Neural crest cell (in vitro differentiated cells): ENCODE data around the gene MTSS2. TPM values are rescaled to one million over a fixed set of nuclear protein-coding genes. Genes with fewer than 3 reads are reported as not detected.

ENCODE experiments used
- DNase-seq: peaks from one replicate; pipeline ENCODE4 v3.0.0; 2021; ENCODE audit warnings: low read depth, mixed read lengths, low spot score
- H3K27ac Mint-ChIP-seq: one replicate; pipeline ENCODE4 v1.8.0; 2021; ENCODE audit warnings: mild to moderate bottlenecking, mixed read lengths; ENCODE audit not compliant: unreplicated experiment
- H3K27me3 Mint-ChIP-seq: 2 replicates; pipeline ENCODE4 v1.8.0; 2021; ENCODE audit warnings: low read depth, mild to moderate bottlenecking, mixed read lengths
- H3K36me3 Mint-ChIP-seq: 2 replicates; pipeline ENCODE4 v1.8.0; 2021; ENCODE audit warnings: low read depth, mild to moderate bottlenecking, mixed read lengths
- H3K4me1 Mint-ChIP-seq: 2 replicates; pipeline ENCODE4 v1.8.0; 2021; ENCODE audit warnings: mixed read lengths
- H3K4me3 Mint-ChIP-seq: one replicate; pipeline ENCODE4 v1.8.0; 2021; ENCODE audit warnings: mild to moderate bottlenecking, mixed read lengths
- H3K9me3 Mint-ChIP-seq: 2 replicates; pipeline ENCODE4 v1.8.0; 2021; ENCODE audit warnings: mixed read lengths
- total RNA-seq: library from RNA; stranded (reverse); gene quantifications from 2 replicates; pipeline ENCODE4 v1.2.1, GENCODE V29; 2021
- TF ChIP-seq, protein P1 (sequence below): fragments of 200-600 bp; sonication (generic); conservative IDR thresholded peaks from 2 replicates; pipeline ENCODE4 v1.5.0; 2021; ENCODE audit warnings: antibody characterized with exemption, mild to moderate bottlenecking

The MTSS2 gene
- total RNA-seq, 1 donor from 2014 or later = 93.3 TPM

DNA sequence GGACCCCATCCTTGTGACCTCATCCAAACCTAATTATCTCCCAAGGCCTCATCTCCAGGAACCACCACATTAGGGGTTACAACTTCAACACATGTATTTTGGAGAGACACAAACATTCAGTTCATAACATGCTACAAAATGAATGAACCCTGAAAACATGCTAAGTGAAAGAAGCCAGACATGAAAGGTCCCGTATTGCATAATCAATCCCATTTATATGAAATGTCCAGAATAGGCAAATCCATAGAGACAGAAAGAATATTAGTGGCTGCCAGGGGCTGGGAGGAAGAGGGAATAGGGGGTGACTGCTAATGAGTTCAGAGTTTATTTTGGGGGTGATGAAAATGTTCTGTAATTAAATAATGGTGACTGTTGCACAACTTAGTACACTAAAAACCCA lies 43.2 kb downstream of the MTSS2 start:
- no peak for DNase-seq
- TF ChIP-seq, protein P1, sequence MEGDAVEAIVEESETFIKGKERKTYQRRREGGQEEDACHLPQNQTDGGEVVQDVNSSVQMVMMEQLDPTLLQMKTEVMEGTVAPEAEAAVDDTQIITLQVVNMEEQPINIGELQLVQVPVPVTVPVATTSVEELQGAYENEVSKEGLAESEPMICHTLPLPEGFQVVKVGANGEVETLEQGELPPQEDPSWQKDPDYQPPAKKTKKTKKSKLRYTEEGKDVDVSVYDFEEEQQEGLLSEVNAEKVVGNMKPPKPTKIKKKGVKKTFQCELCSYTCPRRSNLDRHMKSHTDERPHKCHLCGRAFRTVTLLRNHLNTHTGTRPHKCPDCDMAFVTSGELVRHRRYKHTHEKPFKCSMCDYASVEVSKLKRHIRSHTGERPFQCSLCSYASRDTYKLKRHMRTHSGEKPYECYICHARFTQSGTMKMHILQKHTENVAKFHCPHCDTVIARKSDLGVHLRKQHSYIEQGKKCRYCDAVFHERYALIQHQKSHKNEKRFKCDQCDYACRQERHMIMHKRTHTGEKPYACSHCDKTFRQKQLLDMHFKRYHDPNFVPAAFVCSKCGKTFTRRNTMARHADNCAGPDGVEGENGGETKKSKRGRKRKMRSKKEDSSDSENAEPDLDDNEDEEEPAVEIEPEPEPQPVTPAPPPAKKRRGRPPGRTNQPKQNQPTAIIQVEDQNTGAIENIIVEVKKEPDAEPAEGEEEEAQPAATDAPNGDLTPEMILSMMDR = no peak
- H3K9me3 Mint-ChIP-seq = no peaks in the 10 kb centered on the region
- peak overlapping the region; percentile 3 for H3K27ac Mint-ChIP-seq
- H3K36me3 Mint-ChIP-seq = no peaks in the 10 kb centered on the region
- no peaks in the 10 kb centered on the region for H3K27me3 Mint-ChIP-seq
- H3K4me1 Mint-ChIP-seq = peaks cover 22% of the 10 kb centered on the region
- no peak overlapping the region for H3K4me3 Mint-ChIP-seq

DNA sequence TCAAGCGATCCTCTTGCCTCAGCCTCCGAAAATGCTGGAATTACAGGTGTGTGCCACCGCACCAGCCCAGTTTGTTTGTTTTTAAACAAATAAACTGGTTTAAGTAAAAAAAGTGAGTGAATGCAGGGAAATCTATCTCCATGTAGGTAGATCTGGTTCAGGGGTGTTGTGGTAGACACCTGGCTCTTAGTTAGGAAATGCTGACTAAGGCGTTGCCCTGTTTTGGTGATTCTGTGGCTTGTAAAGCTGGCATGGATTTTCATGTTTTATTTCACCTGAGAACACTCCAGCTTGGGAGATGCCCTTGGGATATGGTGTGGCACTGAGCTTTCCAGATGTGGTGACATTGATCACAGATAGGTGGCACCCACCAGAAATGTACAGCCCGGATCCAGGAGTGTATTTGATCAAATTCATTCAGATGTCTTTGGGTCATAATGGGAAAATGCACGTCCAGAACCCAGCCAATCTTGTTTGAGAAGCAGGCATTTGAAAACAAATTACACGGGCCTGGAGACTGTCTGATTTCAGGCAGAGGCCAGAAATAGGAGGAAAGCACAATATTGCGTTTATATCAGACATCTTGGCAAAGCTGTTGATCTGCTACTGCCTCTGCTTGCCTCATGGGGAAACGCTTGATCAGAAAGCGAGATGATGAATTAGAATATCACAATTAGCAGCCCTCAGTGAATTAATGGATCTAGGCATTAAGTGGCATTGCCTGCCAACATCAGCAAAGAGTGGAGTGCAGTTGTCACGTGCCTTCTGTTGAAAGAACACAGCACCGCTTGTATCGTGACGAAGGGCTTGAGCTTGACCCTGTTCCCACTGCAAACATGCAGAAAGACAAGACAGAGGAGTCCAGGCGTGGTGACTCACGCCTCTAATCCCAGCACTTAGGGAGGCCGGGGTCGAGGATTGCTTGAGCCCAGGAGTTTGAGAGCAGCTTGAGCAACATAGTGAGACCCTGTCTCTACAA lies 46.8 kb downstream of the MTSS2 start:
- TF ChIP-seq, protein P1 = no peak
- H3K4me1 Mint-ChIP-seq = peaks cover 30% of the 10 kb centered on the region
- H3K9me3 Mint-ChIP-seq = no peaks in the 10 kb centered on the region
- peak overlapping the region; percentile 19 for H3K27ac Mint-ChIP-seq
- H3K4me3 Mint-ChIP-seq = no peak overlapping the region
- DNase-seq = no peak
- no peaks in the 10 kb centered on the region for H3K36me3 Mint-ChIP-seq
- no peaks in the 10 kb centered on the region for H3K27me3 Mint-ChIP-seq

Other genes starting within 250 kb of the MTSS2 start
- 37.5 and 41.8 TPM in 2 replicates for gene ST3GAL2, start 247.0 kb downstream of the MTSS2 start, total RNA-seq
- 14.8 and 15.2 TPM in 2 replicates for gene FCSK, start 231.5 kb downstream of the MTSS2 start, total RNA-seq
- 81.2 and 82.7 TPM in 2 replicates for gene COG4, start 162.5 kb downstream of the MTSS2 start, total RNA-seq
- 622 and 631 TPM in 2 replicates for gene SF3B3, start 162.2 kb downstream of the MTSS2 start, total RNA-seq
- 0.16 and 0.47 TPM in 2 replicates for gene IL34, start 39.5 kb downstream of the MTSS2 start, total RNA-seq
- 45.4 and 46.7 TPM in 2 replicates for gene VAC14, start 115.1 kb upstream of the MTSS2 start, total RNA-seq